ENCODE measurements around the gene TMEM239.

DNA sequence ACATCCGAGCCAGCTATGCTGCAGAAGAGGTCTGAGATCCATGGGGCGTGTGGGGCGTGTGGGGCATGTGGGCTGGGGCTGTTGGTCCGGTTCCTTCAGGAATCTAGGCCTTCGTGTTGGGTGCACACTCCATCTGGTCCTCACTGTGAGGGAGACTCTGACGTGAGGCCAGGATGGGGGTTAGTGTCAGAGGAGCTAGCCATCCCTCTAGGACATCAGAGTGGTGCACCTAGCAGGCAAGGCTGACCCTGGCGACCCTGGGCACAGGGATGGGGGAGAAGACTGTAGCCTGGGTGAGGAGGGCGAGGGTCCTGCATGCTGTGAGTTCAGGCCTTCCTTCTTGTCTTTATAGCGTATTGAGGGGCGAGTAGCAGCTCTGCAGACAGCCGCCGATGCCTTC is 48.5 kb downstream of the TMEM239 start:
- TF ChIP-seq, protein P1, sequence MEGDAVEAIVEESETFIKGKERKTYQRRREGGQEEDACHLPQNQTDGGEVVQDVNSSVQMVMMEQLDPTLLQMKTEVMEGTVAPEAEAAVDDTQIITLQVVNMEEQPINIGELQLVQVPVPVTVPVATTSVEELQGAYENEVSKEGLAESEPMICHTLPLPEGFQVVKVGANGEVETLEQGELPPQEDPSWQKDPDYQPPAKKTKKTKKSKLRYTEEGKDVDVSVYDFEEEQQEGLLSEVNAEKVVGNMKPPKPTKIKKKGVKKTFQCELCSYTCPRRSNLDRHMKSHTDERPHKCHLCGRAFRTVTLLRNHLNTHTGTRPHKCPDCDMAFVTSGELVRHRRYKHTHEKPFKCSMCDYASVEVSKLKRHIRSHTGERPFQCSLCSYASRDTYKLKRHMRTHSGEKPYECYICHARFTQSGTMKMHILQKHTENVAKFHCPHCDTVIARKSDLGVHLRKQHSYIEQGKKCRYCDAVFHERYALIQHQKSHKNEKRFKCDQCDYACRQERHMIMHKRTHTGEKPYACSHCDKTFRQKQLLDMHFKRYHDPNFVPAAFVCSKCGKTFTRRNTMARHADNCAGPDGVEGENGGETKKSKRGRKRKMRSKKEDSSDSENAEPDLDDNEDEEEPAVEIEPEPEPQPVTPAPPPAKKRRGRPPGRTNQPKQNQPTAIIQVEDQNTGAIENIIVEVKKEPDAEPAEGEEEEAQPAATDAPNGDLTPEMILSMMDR (IDR thresholded peaks at IDR 0.05) = no peak
- no peak for TF ChIP-seq POLR2A (IDR thresholded peaks at IDR 0.05)
- no peak for TF ChIP-seq POLR2AphosphoS5 (IDR thresholded peaks at IDR 0.05)
